Trophoblast cell (in vitro differentiated cells and primary cell): Measurements from ENCODE around the gene SBK2.

Experiments
- DNase-seq, 2 donors: peaks; one replicate each; pipeline ENCODE4 v3.0.0-alpha.2; 2016
- H2AFZ ChIP-seq: 2 replicates; pipeline ENCODE4 v1.6.1; 2013; ENCODE audit warnings: low read length, moderate library complexity, mild to moderate bottlenecking; ENCODE audit not compliant: insufficient read depth, poor library complexity
- H2AK5ac ChIP-seq: 2 replicates; pipeline ENCODE4 v1.6.1; 2013; ENCODE audit warnings: mild to moderate bottlenecking, low read length
- H2BK120ac ChIP-seq: 2 replicates; pipeline ENCODE4 v1.6.1; 2013; ENCODE audit warnings: low read length, mild to moderate bottlenecking, moderate library complexity; ENCODE audit not compliant: insufficient read depth, poor library complexity
- H2BK12ac ChIP-seq: 2 replicates; pipeline ENCODE4 v1.6.1; 2013; ENCODE audit warnings: mild to moderate bottlenecking, low read length, moderate library complexity
- H2BK5ac ChIP-seq: 2 replicates; pipeline ENCODE4 v1.6.1; 2013; ENCODE audit warnings: low read length, low read depth, moderate library complexity, mild to moderate bottlenecking; ENCODE audit not compliant: poor library complexity
- H3K14ac ChIP-seq: 2 replicates; pipeline ENCODE4 v1.6.1; 2013; ENCODE audit warnings: mild to moderate bottlenecking, low read length
- H3K18ac ChIP-seq: 2 replicates; pipeline ENCODE4 v1.6.1; 2013; ENCODE audit warnings: mild to moderate bottlenecking, low read length
- H3K23ac ChIP-seq: 2 replicates; pipeline ENCODE4 v1.6.1; 2013; ENCODE audit warnings: low read length
- H3K27ac ChIP-seq: 2 replicates; pipeline ENCODE4 v1.5.1; 2013; ENCODE audit warnings: low read depth, mild to moderate bottlenecking, inconsistent platforms, low read length, moderate library complexity
- H3K27me3 ChIP-seq: 2 replicates; pipeline ENCODE4 v1.6.1; 2013; ENCODE audit warnings: inconsistent platforms, mild to moderate bottlenecking, low read length, moderate library complexity; ENCODE audit not compliant: insufficient read depth
- H3K36me3 ChIP-seq, 2 experiments: 1 replicate in 1 of 2; 2 replicates in 1 of 2; pipeline ENCODE4 v1.6.1; 2013; ENCODE audit warnings: low read length in 2 of 2, mild to moderate bottlenecking in 2 of 2, moderate library complexity in 1 of 2; ENCODE audit not compliant: insufficient read depth in 2 of 2, control insufficient read depth in 1 of 2
- H3K4ac ChIP-seq: 2 replicates; pipeline ENCODE4 v1.6.1; 2013; ENCODE audit warnings: low read depth, mild to moderate bottlenecking, low read length, moderate library complexity
- H3K4me1 ChIP-seq, 2 experiments: 1 replicate in 1 of 2; 2 replicates in 1 of 2; pipeline ENCODE4 v1.6.1; 2013; ENCODE audit warnings: low read length in 2 of 2, mild to moderate bottlenecking in 2 of 2, moderate library complexity in 1 of 2; ENCODE audit not compliant: insufficient read depth in 2 of 2, control insufficient read depth in 1 of 2
- H3K4me2 ChIP-seq: 2 replicates; pipeline ENCODE4 v1.6.1; 2013; ENCODE audit warnings: inconsistent platforms, mild to moderate bottlenecking, low read length, moderate library complexity
- H3K4me3 ChIP-seq: 2 replicates; pipeline ENCODE4 v1.5.1; 2013; ENCODE audit warnings: mild to moderate bottlenecking, low read depth, low read length, inconsistent platforms
- H3K79me1 ChIP-seq: one replicate; pipeline ENCODE4 v1.6.1; 2013; ENCODE audit warnings: low read length
- H3K79me2 ChIP-seq: 2 replicates; pipeline ENCODE4 v1.6.1; 2013; ENCODE audit warnings: low read length, mild to moderate bottlenecking; ENCODE audit not compliant: control insufficient read depth, insufficient read depth, poor library complexity
- H3K9ac ChIP-seq: 2 replicates; pipeline ENCODE4 v1.6.1; 2013; ENCODE audit warnings: mild to moderate bottlenecking, low read length
- H3K9me3 ChIP-seq: 2 replicates; pipeline ENCODE4 v1.6.1; 2013; ENCODE audit warnings: low read depth, mild to moderate bottlenecking, control low read depth, inconsistent platforms, low read length; ENCODE audit not compliant: insufficient read depth
- H4K12ac ChIP-seq: 2 replicates; pipeline ENCODE4 v1.6.1; 2013; ENCODE audit warnings: low read depth, mild to moderate bottlenecking, low read length, moderate library complexity
- H4K8ac ChIP-seq: 2 replicates; pipeline ENCODE4 v1.6.1; 2013; ENCODE audit warnings: low read depth, mild to moderate bottlenecking, low read length, moderate library complexity
- H4K91ac ChIP-seq: one replicate; pipeline ENCODE4 v1.6.1; 2013; ENCODE audit warnings: low read depth, mild to moderate bottlenecking, low read length, moderate library complexity
- WGBS: extraction: QIAGEN DNeasy Blood & Tissue Kit; methylation state at CpG from one replicate; pipeline ENCODE4 v1.1.7; 2013; ENCODE audit warnings: missing lambda C conversion rate; ENCODE audit not compliant: insufficient read length, insufficient coverage; ENCODE audit errors: extremely low coverage; 5-methylcytosine and 5-hydroxymethylcytosine counted together

The SBK2 gene

GRCh38 chr19:55504252-55504603 lies 32.7 kb downstream of the SBK2 start:
- Histone ChIP-seq H3K27me3 (peaks cover 2% of the 10 kb centered on the region), H3K4me1 (peaks cover 0 to 5% of the 10 kb centered on the region in 2 experiments), H3K9me3 (peaks cover 8% of the 10 kb centered on the region), H3K23ac (no peak overlapping the region), H3K9ac (no peak overlapping the region), H2AFZ (no peak overlapping the region), H3K79me1 (no peaks in the 10 kb centered on the region), H4K12ac (no peak overlapping the region), H2AK5ac (no peak overlapping the region), H4K8ac (no peak overlapping the region), H3K27ac (no peak overlapping the region), H3K4me2 (no peak overlapping the region), H3K36me3 (peaks cover 15 to 23% of the 10 kb centered on the region in 2 experiments), H3K14ac (no peak overlapping the region), H3K4ac (no peak overlapping the region), H2BK5ac (no peak overlapping the region), H2BK120ac (no peak overlapping the region), H3K4me3 (no peak overlapping the region), H4K91ac (no peak overlapping the region), H3K79me2 (no peaks in the 10 kb centered on the region), H2BK12ac (no peak overlapping the region), H3K18ac (no peak overlapping the region)
- no peak for DNase-seq
- WGBS, result no CpG with 5 or more reads among the region's 13 CpGs

GRCh38 chr19:55503502-55504251 lies 33.3 kb downstream of the SBK2 start:
- peak overlapping the region; percentile 37 for H2BK5ac ChIP-seq
- no peak overlapping the region for H3K27ac ChIP-seq
- peaks cover 11 to 24% of the 10 kb centered on the region in 2 experiments for H3K36me3 ChIP-seq
- H3K9ac ChIP-seq, result no peak overlapping the region
- no peaks in the 10 kb centered on the region for H3K79me2 ChIP-seq
- H2BK12ac ChIP-seq, result peak overlapping the region; percentile 10
- no CpG with 5 or more reads among the region's 64 CpGs for WGBS
- H3K18ac ChIP-seq, result peak overlapping the region; percentile 13
- no peak overlapping the region for H2AK5ac ChIP-seq
- H3K4me1 ChIP-seq, result peaks cover 0 to 7% of the 10 kb centered on the region in 2 experiments
- H2BK120ac ChIP-seq, result peak overlapping the region; percentile 25
- peak overlapping the region; percentile 46 for H4K91ac ChIP-seq
- H3K4ac ChIP-seq, result peak overlapping the region; percentile 39
- peak overlapping the region; percentile 60 for H3K4me2 ChIP-seq
- H4K12ac ChIP-seq, result no peak overlapping the region
- H2AFZ ChIP-seq, result peak overlapping the region; percentile 69
- peaks cover 2% of the 10 kb centered on the region for H3K27me3 ChIP-seq
- no peak overlapping the region for H3K14ac ChIP-seq
- peak; percentile 65 to 80 for DNase-seq
- peak overlapping the region; percentile 80 for H4K8ac ChIP-seq
- no peak overlapping the region for H3K23ac ChIP-seq
- H3K4me3 ChIP-seq, result peak overlapping the region; percentile 18
- H3K79me1 ChIP-seq, result no peaks in the 10 kb centered on the region
- peaks cover 6% of the 10 kb centered on the region for H3K9me3 ChIP-seq

- Histone ChIP-seq H3K18ac (no peak overlapping the region), H2AK5ac (no peak overlapping the region), H3K23ac (no peak overlapping the region), H3K9me3 (peaks cover 6% of the 10 kb centered on the region), H3K4me1 (peaks cover 0 to 7% of the 10 kb centered on the region in 2 experiments), H2BK120ac (no peak overlapping the region), H3K27me3 (peaks cover 2% of the 10 kb centered on the region), H2AFZ (no peak overlapping the region), H3K4me2 (no peak overlapping the region), H4K12ac (no peak overlapping the region), H2BK5ac (no peak overlapping the region), H3K14ac (no peak overlapping the region), H3K4me3 (no peak overlapping the region), H3K79me2 (no peaks in the 10 kb centered on the region), H3K27ac (no peak overlapping the region), H3K36me3 (peaks cover 15 to 24% of the 10 kb centered on the region in 2 experiments), H4K8ac (peak overlapping the region; percentile 47), H4K91ac (peak overlapping the region; percentile 29), H3K4ac (no peak overlapping the region), H3K79me1 (no peaks in the 10 kb centered on the region), H3K9ac (no peak overlapping the region), H2BK12ac (peak overlapping the region; percentile 10)
- WGBS, result no CpG with 5 or more reads among the region's 17 CpGs
- DNase-seq, result no peak
Observed at GRCh38 chr19:55503157-55503501, 33.8 kb downstream of the SBK2 start.

GRCh38 chr19:55502197-55502952 lies 34.6 kb downstream of the SBK2 start:
- Histone ChIP-seq H3K36me3 (peaks cover 19 to 28% of the 10 kb centered on the region in 2 experiments), H3K27ac (no peak overlapping the region), H3K23ac (no peak overlapping the region), H4K91ac (no peak overlapping the region), H2BK12ac (no peak overlapping the region), H3K4me1 (peaks cover 0 to 7% of the 10 kb centered on the region in 2 experiments), H3K18ac (no peak overlapping the region), H3K4me3 (no peak overlapping the region), H2BK5ac (no peak overlapping the region), H3K14ac (no peak overlapping the region), H3K27me3 (peaks cover 2% of the 10 kb centered on the region), H2BK120ac (no peak overlapping the region), H2AK5ac (no peak overlapping the region), H3K4me2 (no peak overlapping the region), H3K4ac (no peak overlapping the region), H2AFZ (no peak overlapping the region), H3K9me3 (peaks cover 3% of the 10 kb centered on the region), H3K9ac (no peak overlapping the region), H4K12ac (no peak overlapping the region), H4K8ac (no peak overlapping the region), H3K79me1 (no peaks in the 10 kb centered on the region), H3K79me2 (no peaks in the 10 kb centered on the region)
- DNase-seq, result no peak
- 100% methylated on average over 1 of the region's 9 CpGs for whole genome bisulfite sequencing
